T-helper 17 cell (primary cell): Measurements from ENCODE around the gene PDZRN3. TPM values are rescaled to one million over a fixed set of nuclear protein-coding genes. Genes with fewer than 3 reads are reported as not detected.

Source experiments
- ATAC-seq: fragments of 150-1000 bp; cut with Tn5 transposase; 2 replicates; pipeline ENCODE4 v1.10.0; 2021; ENCODE audit warnings: mild to moderate bottlenecking, moderate library complexity
- DNase-seq, 3 donors: peaks; one replicate each; pipeline versions ENCODE4 v3.0.0 to v3.0.0-alpha.2; 2020 to 2021
- H3K9me3 ChIP-seq: one replicate; pipeline ENCODE4 v1.7.0; 2013; ENCODE audit warnings: low read length, mild to moderate bottlenecking; ENCODE audit not compliant: control insufficient read depth, poor library complexity, severe bottlenecking
- H3K27ac Mint-ChIP-seq: one replicate; pipeline ENCODE4 v1.8.0; 2022; ENCODE audit warnings: mild to moderate bottlenecking, moderate library complexity, mixed read lengths
- H3K27me3 Mint-ChIP-seq: one replicate; pipeline ENCODE4 v1.8.0; 2022; ENCODE audit warnings: mixed read lengths
- H3K36me3 Mint-ChIP-seq: one replicate; pipeline ENCODE4 v1.8.0; 2022; ENCODE audit warnings: low read depth, mixed read lengths
- H3K4me1 Mint-ChIP-seq: one replicate; pipeline ENCODE4 v1.8.0; 2022; ENCODE audit warnings: mild to moderate bottlenecking, mixed read lengths
- H3K4me3 Mint-ChIP-seq: one replicate; pipeline ENCODE4 v1.8.0; 2022; ENCODE audit warnings: mild to moderate bottlenecking, moderate library complexity, mixed read lengths
- total RNA-seq, 4 donors: library from RNA in 2 of 4; stranded (reverse) in 2 of 4; gene quantifications; one replicate each; pipeline ENCODE4 v1.2.3 and lab custom pipeline; 2022 to 2026

The PDZRN3 gene
- total RNA-seq, 2 donors from 2014 or later = not detected

GRCh38 chr3:73509066-73509465 is 115.7 kb downstream of the PDZRN3 start:
- peaks cover 41% of the 10 kb centered on the region for H3K27me3 Mint-ChIP-seq
- no peak for ATAC-seq
- no peak overlapping the region for H3K4me3 Mint-ChIP-seq

GRCh38 chr3:73508330-73508954 is 116.3 kb downstream of the PDZRN3 start:
- H3K27me3 Mint-ChIP-seq = peaks cover 39% of the 10 kb centered on the region
- peaks cover 4% of the 10 kb centered on the region for H3K4me1 Mint-ChIP-seq
- H3K36me3 Mint-ChIP-seq = no peaks in the 10 kb centered on the region
- ATAC-seq (no peak), DNase-seq (no peak)
- no peak overlapping the region for H3K4me3 Mint-ChIP-seq
- H3K27ac Mint-ChIP-seq = no peak overlapping the region
- H3K9me3 ChIP-seq = no peaks in the 10 kb centered on the region

More at GRCh38 chr3:73509066-73509465, 115.7 kb downstream of the PDZRN3 start:
- H3K27ac Mint-ChIP-seq = no peak overlapping the region
- no peak for DNase-seq
- no peaks in the 10 kb centered on the region for H3K36me3 Mint-ChIP-seq
- H3K4me1 Mint-ChIP-seq = peaks cover 4% of the 10 kb centered on the region
- no peaks in the 10 kb centered on the region for H3K9me3 ChIP-seq

- ATAC-seq = no peak
- no peak overlapping the region for H3K4me3 Mint-ChIP-seq
- H3K9me3 ChIP-seq = no peaks in the 10 kb centered on the region
- peaks cover 38% of the 10 kb centered on the region for H3K27me3 Mint-ChIP-seq
- no peak for DNase-seq
- H3K27ac Mint-ChIP-seq = no peak overlapping the region
- no peaks in the 10 kb centered on the region for H3K4me1 Mint-ChIP-seq
- no peaks in the 10 kb centered on the region for H3K36me3 Mint-ChIP-seq
Observed at GRCh38 chr3:73504852-73505251, 119.9 kb downstream of the PDZRN3 start.

- ATAC-seq (no peak), DNase-seq (no peak)
- no peak overlapping the region for H3K4me3 Mint-ChIP-seq
- H3K27ac Mint-ChIP-seq = no peak overlapping the region
- peaks cover 35% of the 10 kb centered on the region for H3K27me3 Mint-ChIP-seq
- no peaks in the 10 kb centered on the region for H3K36me3 Mint-ChIP-seq
- no peaks in the 10 kb centered on the region for H3K9me3 ChIP-seq
- no peaks in the 10 kb centered on the region for H3K4me1 Mint-ChIP-seq
Observed at GRCh38 chr3:73504239-73504638, 120.5 kb downstream of the PDZRN3 start.

- H3K4me1 Mint-ChIP-seq = no peaks in the 10 kb centered on the region
- no peaks in the 10 kb centered on the region for H3K36me3 Mint-ChIP-seq
- ATAC-seq = no peak
- no peaks in the 10 kb centered on the region for H3K9me3 ChIP-seq
- peaks cover 31% of the 10 kb centered on the region for H3K27me3 Mint-ChIP-seq
- H3K27ac Mint-ChIP-seq = no peak overlapping the region
- DNase-seq = no peak
- H3K4me3 Mint-ChIP-seq = no peak overlapping the region
Observed at GRCh38 chr3:73503781-73504180, 121.0 kb downstream of the PDZRN3 start.

GRCh38 chr3:73502609-73503583 is 121.8 kb downstream of the PDZRN3 start:
- H3K9me3 ChIP-seq = no peaks in the 10 kb centered on the region
- Mint-ChIP-seq H3K27me3 (peaks cover 32% of the 10 kb centered on the region), H3K4me1 (no peaks in the 10 kb centered on the region), H3K36me3 (no peaks in the 10 kb centered on the region), H3K4me3 (no peak overlapping the region), H3K27ac (no peak overlapping the region)
- ATAC-seq = no peak
- peak in 1 of 3 donors; percentile 21 for DNase-seq

GRCh38 chr3:73500321-73500720 is 124.4 kb downstream of the PDZRN3 start:
- no peaks in the 10 kb centered on the region for H3K9me3 ChIP-seq
- H3K27ac Mint-ChIP-seq = no peak overlapping the region
- H3K4me3 Mint-ChIP-seq = no peak overlapping the region
- no peak for DNase-seq
- ATAC-seq = no peak
- H3K4me1 Mint-ChIP-seq = no peaks in the 10 kb centered on the region
- H3K27me3 Mint-ChIP-seq = peaks cover 23% of the 10 kb centered on the region
- no peaks in the 10 kb centered on the region for H3K36me3 Mint-ChIP-seq

GRCh38 chr3:73499787-73500186 is 125.0 kb downstream of the PDZRN3 start:
- Mint-ChIP-seq H3K27me3 (peaks cover 23% of the 10 kb centered on the region), H3K4me1 (no peaks in the 10 kb centered on the region), H3K36me3 (no peaks in the 10 kb centered on the region), H3K27ac (no peak overlapping the region), H3K4me3 (no peak overlapping the region)
- H3K9me3 ChIP-seq = no peaks in the 10 kb centered on the region
- no peak for DNase-seq
- no peak for ATAC-seq

- H3K4me3 Mint-ChIP-seq = no peak overlapping the region
- no peak overlapping the region for H3K27ac Mint-ChIP-seq
- no peaks in the 10 kb centered on the region for H3K4me1 Mint-ChIP-seq
Observed at GRCh38 chr3:73498764-73499622, 125.7 kb downstream of the PDZRN3 start.

GRCh38 chr3:73497646-73498406 is 126.9 kb downstream of the PDZRN3 start:
- no peaks in the 10 kb centered on the region for H3K36me3 Mint-ChIP-seq
- DNase-seq = no peak
- ATAC-seq = no peak
- no peak overlapping the region for H3K27ac Mint-ChIP-seq
- H3K27me3 Mint-ChIP-seq = peaks cover 27% of the 10 kb centered on the region
- H3K9me3 ChIP-seq = no peaks in the 10 kb centered on the region
- H3K4me3 Mint-ChIP-seq = no peak overlapping the region
- H3K4me1 Mint-ChIP-seq = no peaks in the 10 kb centered on the region

More at GRCh38 chr3:73498764-73499622, 125.7 kb downstream of the PDZRN3 start:
- Mint-ChIP-seq H3K36me3 (no peaks in the 10 kb centered on the region), H3K27me3 (peaks cover 31% of the 10 kb centered on the region)
- DNase-seq = no peak
- no peak for ATAC-seq
- no peaks in the 10 kb centered on the region for H3K9me3 ChIP-seq

GRCh38 chr3:73493543-73494308 is 131.0 kb downstream of the PDZRN3 start:
- DNase-seq (no peak), ATAC-seq (no peak)
- Mint-ChIP-seq H3K4me3 (no peak overlapping the region), H3K27ac (no peak overlapping the region), H3K36me3 (no peaks in the 10 kb centered on the region), H3K4me1 (no peaks in the 10 kb centered on the region), H3K27me3 (peaks cover 30% of the 10 kb centered on the region)
- no peaks in the 10 kb centered on the region for H3K9me3 ChIP-seq

- H3K9me3 ChIP-seq = no peaks in the 10 kb centered on the region
- no peaks in the 10 kb centered on the region for H3K4me1 Mint-ChIP-seq
- no peak overlapping the region for H3K27ac Mint-ChIP-seq
- ATAC-seq (no peak), DNase-seq (no peak)
- H3K36me3 Mint-ChIP-seq = no peaks in the 10 kb centered on the region
- peaks cover 30% of the 10 kb centered on the region for H3K27me3 Mint-ChIP-seq
- H3K4me3 Mint-ChIP-seq = no peak overlapping the region
Observed at GRCh38 chr3:73492186-73492585, 132.6 kb downstream of the PDZRN3 start.
